ENCODE measurements around the gene BCL2L11.

BCL2L11 gene

DNA sequence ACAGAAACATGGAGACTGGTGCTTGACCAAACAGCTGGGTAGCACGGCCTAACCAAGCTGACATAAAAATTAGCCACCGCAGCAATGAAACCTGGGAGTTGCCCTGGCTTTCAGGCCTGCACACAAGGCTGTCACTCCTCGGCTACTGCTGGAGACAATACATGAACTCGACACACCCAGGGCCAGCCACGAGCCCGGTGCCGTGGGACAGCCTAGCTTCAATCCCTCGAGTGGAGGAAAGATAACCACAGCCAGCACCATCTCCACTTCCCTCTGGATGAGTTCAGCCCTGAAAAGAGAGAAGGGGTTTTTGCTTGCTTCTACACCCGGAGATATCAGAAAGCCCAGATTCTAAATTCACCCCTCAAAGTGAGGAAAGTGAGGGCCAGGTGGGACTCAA, 78.0 kb downstream of the BCL2L11 start:
- DNase-seq = no peak

DNA sequence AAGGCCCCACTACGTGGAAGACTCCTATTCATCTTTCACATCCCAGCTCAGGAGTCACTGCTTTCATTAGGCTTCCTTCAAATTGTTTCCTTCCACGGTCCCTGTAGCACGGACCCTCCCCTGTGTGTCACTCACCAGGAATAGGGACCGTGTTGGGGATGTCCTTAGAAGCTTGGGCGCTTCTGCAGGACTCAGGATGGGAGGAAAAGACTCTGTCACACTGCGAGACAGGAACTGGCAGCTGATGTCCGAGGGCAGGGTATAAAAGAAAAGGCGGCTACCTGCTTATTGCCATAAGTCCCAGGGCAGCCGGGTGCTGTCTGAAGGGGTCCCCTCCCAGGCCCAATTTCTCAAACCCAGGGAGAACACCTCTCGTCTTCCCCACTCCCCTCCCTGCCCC, 79.1 kb downstream of the BCL2L11 start:
- DNase-seq = no peak

GRCh38 chr2:111200333-111200881, 79.7 kb downstream of the BCL2L11 start:
- DNase-seq = no peak

- no peak for DNase-seq
Measured at GRCh38 chr2:111201214-111201613, 80.5 kb downstream of the BCL2L11 start.

- DNase-seq = no peak
Measured at GRCh38 chr2:111202266-111203040, 81.7 kb downstream of the BCL2L11 start.

GRCh38 chr2:111204706-111205105, 84.0 kb downstream of the BCL2L11 start:
- peak; percentile 82 for DNase-seq

DNA sequence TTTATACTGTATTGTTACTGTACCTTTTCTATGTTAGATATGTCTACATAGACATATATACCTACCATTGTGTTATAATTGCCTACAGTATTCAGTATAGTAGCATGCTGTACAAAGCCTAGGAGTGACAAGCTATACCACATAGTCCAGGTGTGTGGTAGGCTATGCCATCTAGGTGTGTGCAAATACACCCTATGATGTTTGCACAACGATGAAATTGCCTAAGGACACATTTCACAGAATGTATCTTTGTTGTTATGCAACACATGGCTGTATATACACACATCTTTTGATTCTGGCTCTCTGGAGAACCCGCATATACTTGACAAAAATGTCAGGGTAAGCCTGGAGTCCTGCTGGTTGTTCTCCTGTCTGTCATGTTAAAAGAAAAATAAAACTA, 85.1 kb downstream of the BCL2L11 start:
- no peak for DNase-seq

DNA sequence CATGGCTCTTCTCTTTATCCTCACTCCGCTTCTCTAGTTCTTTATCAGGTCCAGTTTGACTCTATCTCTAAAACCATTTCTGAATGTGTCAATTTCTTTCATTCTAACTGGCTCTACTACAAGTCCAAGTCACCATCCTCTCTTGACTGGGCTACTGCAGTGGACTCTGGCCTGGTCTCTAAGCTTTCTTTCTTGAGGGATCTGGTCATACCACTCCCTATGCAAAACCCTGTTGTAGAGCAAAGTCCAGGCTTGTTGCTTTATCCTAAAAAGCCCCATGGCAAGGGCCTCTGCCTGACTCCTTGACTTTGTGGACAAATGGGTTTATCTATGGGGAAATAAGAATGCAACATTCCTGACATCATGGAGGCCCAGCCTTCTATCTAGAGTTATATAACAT, 87.1 kb downstream of the BCL2L11 start:
- DNase-seq = peak; percentile 22

DNA sequence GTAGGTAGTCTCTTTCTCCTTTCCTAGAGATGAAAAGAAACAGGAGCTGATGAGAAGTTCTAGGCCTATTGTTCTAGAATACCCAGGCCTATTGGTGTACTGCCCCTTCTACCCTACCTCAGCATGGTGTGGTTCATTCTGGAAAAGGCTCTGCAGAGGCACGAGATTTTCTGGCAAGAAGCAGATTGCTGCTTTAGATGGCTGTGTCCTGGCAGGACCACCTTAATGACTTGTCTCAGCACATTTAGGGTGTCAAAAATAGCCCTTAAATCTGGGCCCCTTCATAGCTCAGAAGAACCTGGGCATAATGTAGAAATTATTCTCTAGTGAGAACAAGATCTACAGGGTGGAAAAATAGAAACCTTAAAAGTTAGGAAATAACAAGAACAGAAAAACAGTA, 87.9 kb downstream of the BCL2L11 start:
- DNase-seq = no peak

- DNase-seq = peak; percentile 92
Measured at GRCh38 chr2:111209045-111209514, 88.4 kb downstream of the BCL2L11 start.

GRCh38 chr2:111210036-111210435, 89.3 kb downstream of the BCL2L11 start:
- DNase-seq = peak; percentile 74

DNA sequence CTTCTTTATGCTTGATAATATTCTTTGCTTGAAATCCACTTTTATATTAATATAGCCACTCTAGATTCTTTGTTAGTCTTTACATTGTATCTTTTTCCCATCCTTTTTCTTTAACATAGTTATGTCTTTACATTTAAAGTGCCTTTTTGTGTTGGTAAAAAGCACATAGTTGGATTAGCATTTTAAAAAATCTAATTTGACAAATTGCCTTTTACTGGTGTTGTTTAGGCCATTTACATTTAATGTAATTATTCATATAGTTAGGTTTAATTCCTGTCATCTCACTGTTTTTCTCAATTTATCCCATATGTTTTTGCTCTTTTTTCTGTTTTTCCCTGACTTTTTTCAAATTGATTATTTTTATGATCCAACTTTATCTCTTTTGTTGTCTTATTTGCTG, 93.2 kb downstream of the BCL2L11 start:
- no peak for DNase-seq

DNA sequence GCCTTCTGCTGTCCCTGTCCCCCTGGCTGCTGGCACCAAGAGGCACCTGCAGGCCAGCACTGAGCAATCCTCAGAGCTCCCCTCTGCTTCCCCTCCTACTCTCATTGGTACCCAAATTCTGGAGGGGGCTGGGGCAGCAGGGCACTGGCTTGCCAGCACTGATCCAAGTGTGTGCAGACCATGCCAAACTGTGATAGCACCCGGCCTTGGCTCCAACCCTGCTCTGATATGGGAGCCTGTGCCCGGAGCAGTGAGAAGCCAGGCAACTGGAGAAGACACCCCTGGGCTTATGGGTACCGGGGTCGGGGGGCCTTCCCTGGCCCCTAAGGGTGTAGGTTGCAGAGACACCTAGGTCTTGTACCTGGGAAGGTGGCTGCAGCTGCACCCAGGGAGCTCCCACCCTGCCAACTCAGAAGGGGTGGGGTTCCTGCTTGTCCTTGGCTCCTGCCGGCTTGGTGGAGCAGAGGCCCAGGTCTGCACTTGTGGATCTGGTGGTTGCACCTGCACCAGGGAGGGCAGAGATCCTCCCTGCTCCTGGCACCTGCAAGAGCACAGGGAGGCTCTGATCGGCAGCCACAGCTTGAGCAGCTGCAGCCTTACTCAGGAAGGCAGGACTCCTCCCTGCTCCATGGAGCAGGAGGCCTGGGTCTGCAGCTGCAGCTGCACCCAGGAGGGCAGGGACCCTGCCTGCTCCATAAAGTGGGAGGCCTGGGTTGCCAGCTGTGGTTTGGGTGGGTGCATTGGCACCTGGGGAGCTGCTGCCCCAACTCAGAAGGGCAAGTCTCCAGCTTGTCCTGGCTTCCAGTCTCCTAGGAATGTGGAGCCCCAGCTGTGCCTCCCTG, 96.3 kb downstream of the BCL2L11 start:
- DNase-seq = no peak
